ENCODE results near the gene RBMS2. TPM values are rescaled to one million over a fixed set of nuclear protein-coding genes. Genes with fewer than 3 reads are reported as not detected.

Gene RBMS2
- total RNA-seq, 3 donors from 2014 or later (not counting 1 experiment from before 2014, with no cell fraction given), result 10.8 to 16.5 (median 15.6) TPM

DNA sequence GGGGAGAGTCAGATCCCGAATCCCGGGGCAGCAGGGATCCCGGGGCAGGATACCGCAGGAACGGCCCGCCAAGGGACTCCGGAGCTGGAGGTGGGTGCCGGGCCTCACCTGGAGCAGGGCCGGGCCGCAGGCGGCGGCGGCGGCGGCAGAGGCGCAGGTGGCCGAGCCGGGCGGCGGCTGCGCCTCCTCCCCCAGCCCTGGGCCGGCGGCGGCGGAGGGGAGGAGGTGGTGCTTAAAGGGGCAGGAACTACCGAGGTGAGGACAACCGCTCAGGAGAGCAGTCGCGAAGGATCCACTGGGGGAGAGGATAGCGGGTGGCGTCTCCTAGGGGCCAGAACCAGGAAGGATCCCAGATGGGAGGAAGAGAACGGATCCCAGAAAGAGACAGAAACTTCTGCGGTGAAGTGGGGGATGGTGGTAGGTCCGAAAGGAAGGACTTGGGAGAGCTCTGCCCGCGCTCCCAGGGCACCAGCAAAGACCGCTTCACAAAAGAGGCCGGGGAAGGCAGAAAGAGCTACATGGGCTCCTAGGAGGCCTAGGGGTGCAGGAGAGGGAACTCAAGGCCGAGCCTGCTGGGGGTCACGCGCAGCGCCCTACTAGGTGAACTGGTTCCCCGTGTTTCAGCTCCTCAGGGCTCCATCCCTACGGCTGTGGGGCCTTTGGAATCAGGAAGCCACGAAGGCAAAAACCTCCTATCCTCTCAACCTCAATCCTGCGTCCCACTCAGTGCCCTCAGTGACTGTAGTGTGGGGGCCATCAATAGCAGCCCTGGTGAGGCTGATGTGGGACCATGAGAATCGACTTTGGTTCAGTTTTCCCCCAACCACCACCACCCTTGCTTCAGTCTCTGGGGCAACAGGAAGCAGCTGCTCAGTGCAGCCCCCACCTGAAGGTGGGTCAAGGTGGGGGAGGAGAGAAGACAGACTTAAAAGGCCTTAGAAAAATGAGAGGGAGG, 113.5 kb downstream of the RBMS2 start:
- no peaks in the 10 kb centered on the region for H3K27me3 Mint-ChIP-seq (ENCODE audit: low read depth in 2 of 2)
- peak overlapping the region; percentile 91 to 93 for H3K27ac Mint-ChIP-seq
- ATAC-seq, result peak; percentile 37 to 56 (median 53)
- Histone ChIP-seq H3K4me3 (ENCODE audit: low read length) (peak overlapping the region; percentile 74), H3K4me1 (ENCODE audit: control insufficient read depth, insufficient read depth, low read length) (peaks cover 64% of the 10 kb centered on the region), H3K36me3 (ENCODE audit: control insufficient read depth, insufficient read depth, low read length) (peaks cover 29% of the 10 kb centered on the region), H3K27me3 (ENCODE audit: control insufficient read depth, insufficient read depth, low read length) (no peaks in the 10 kb centered on the region), H3K9me3 (ENCODE audit: control insufficient read depth, insufficient read depth, low read length) (no peaks in the 10 kb centered on the region), H3K27ac (ENCODE audit: low read length) (peak overlapping the region; percentile 74)
- DNase-seq, result peak; percentile 67 to 78
- TF ChIP-seq, protein P1, sequence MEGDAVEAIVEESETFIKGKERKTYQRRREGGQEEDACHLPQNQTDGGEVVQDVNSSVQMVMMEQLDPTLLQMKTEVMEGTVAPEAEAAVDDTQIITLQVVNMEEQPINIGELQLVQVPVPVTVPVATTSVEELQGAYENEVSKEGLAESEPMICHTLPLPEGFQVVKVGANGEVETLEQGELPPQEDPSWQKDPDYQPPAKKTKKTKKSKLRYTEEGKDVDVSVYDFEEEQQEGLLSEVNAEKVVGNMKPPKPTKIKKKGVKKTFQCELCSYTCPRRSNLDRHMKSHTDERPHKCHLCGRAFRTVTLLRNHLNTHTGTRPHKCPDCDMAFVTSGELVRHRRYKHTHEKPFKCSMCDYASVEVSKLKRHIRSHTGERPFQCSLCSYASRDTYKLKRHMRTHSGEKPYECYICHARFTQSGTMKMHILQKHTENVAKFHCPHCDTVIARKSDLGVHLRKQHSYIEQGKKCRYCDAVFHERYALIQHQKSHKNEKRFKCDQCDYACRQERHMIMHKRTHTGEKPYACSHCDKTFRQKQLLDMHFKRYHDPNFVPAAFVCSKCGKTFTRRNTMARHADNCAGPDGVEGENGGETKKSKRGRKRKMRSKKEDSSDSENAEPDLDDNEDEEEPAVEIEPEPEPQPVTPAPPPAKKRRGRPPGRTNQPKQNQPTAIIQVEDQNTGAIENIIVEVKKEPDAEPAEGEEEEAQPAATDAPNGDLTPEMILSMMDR (IDR thresholded peaks at IDR 0.05), result no peak
- under 1% methylated on average over 43 of the region's 47 CpGs for WGBS (ENCODE audit: insufficient coverage)
- H3K4me3 Mint-ChIP-seq, result peak overlapping the region; percentile 99
- intact Hi-C loops (cut with micrococcal nuclease), result loop anchor here (5.0 kb wide), 2 partner anchors 33 to 273 kb away; partner anchors contain the start of genes APOF and STAT2
- peaks cover 47 to 69% of the 10 kb centered on the region in 2 donors for H3K4me1 Mint-ChIP-seq
- H3K36me3 Mint-ChIP-seq, result no peaks in the 10 kb centered on the region
- H3K9me3 Mint-ChIP-seq, result no peaks in the 10 kb centered on the region

DNA sequence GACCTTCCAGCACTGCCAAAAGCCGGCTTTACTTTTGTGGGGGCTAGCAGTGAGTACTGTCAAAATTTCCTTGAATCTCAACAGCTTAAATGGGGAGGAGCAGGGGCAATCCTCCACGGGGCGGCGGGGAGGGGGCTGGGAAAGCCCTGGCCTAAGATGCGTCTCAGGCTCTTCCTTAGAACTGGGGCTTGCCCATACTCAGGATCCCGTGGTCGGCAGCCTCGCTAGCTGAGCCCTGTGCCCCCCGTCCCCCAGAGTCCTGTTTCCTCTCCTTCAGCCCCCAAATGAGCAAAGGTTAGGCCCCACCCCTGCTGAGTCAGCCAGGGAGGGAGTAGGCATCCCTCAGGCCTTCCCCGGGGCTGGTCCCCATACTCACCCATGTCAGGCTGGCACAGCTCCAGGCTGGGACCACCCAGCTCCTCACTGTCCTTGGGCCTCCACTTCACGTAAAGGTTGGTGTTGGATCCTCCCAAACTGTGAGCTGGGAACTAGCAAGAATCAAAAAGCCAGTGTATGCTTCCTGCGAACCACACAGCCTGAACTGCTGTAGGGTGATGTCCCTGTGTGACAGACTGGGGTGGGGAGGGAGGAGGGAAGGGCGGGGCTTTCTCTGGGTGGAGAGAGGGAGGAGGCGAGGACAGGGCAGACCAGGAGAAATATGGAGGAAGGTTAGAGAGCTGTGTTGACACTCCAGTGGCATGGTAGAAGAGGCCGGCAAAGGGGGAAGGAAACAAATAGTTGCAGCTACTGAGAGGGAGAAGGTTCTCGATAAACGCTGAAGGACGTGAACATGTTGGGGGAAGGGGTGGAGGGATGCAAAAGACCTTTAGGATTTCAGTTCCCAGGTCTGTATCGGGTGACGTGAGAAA, 114.4 kb downstream of the RBMS2 start:
- Histone ChIP-seq H3K4me1 (ENCODE audit: control insufficient read depth, insufficient read depth, low read length) (peaks cover 55% of the 10 kb centered on the region), H3K27ac (ENCODE audit: low read length) (peak overlapping the region; percentile 68), H3K4me3 (ENCODE audit: low read length) (peak overlapping the region; percentile 74), H3K9me3 (ENCODE audit: control insufficient read depth, insufficient read depth, low read length) (no peaks in the 10 kb centered on the region), H3K27me3 (ENCODE audit: control insufficient read depth, insufficient read depth, low read length) (no peaks in the 10 kb centered on the region), H3K36me3 (ENCODE audit: control insufficient read depth, insufficient read depth, low read length) (peaks cover 36% of the 10 kb centered on the region)
- H3K9me3 Mint-ChIP-seq, result no peaks in the 10 kb centered on the region
- peak overlapping the region; percentile 99 for H3K4me3 Mint-ChIP-seq
- intact Hi-C loops (cut with micrococcal nuclease), result loop anchor here (1.0 to 5.0 kb wide), 4 partner anchors 10 to 274 kb away; partner anchors contain the start of genes APOF, PTGES3 and STAT2
- H3K27ac Mint-ChIP-seq, result peak overlapping the region; percentile 91 to 93
- 3% methylated on average over 20 of the region's 20 CpGs for WGBS (ENCODE audit: insufficient coverage)
- DNase-seq (peak; percentile 63 to 91), ATAC-seq (peak; percentile 59 to 78 (median 62))
- TF ChIP-seq, protein P1 (IDR thresholded peaks at IDR 0.05), result no peak
- H3K27me3 Mint-ChIP-seq (ENCODE audit: low read depth in 2 of 2), result no peaks in the 10 kb centered on the region
- peaks cover 39 to 60% of the 10 kb centered on the region in 2 donors for H3K4me1 Mint-ChIP-seq
- no peaks in the 10 kb centered on the region for H3K36me3 Mint-ChIP-seq

DNA sequence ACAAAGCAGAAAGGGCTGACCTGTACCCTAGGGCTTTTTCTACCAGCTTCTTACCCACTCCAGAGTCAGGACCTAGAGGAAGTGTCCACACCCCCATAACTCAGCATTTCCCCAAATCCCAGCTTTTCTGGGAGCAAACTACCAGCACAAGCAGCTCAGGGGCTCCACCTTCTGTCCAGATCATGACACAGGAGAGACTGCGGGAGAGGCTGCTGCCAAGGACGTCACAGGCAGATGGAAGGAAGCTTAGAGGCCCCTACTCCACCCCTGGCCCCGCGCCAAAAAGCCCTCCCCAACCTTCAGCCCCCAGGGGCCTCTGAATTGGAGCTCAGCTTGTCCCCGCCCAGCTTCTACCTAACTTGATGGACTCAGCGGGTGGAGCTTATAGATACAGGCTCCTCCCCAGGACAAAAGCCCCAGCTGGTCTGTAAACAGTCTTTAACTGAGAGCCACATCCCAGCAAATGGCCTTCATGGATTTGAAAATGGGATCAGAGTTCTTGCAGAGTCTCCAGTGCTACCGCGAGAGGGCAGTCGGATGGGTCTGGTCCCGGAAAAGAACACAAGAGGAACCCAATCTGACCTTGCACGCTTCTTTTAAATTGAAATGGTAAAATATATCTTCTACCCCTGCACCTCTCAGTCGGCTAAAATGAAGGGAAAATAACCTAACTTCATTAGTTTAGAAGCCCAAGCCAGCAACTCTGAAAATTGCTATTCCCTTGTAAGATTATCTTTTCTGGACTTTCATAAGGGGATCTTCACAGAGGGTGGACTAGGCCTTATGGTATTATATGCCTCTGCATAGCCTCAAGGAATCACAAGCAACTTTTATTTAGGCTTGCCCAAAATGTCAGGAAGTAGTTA, 115.3 kb downstream of the RBMS2 start:
- Histone ChIP-seq H3K4me1 (ENCODE audit: control insufficient read depth, insufficient read depth, low read length) (peaks cover 51% of the 10 kb centered on the region), H3K36me3 (ENCODE audit: control insufficient read depth, insufficient read depth, low read length) (peaks cover 44% of the 10 kb centered on the region), H3K27ac (ENCODE audit: low read length) (peak overlapping the region; percentile 68), H3K4me3 (ENCODE audit: low read length) (peak overlapping the region; percentile 74), H3K9me3 (ENCODE audit: control insufficient read depth, insufficient read depth, low read length) (no peaks in the 10 kb centered on the region), H3K27me3 (ENCODE audit: control insufficient read depth, insufficient read depth, low read length) (no peaks in the 10 kb centered on the region)
- Mint-ChIP-seq H3K27ac (peak overlapping the region; percentile 91 to 93), H3K27me3 (ENCODE audit: low read depth in 2 of 2) (no peaks in the 10 kb centered on the region), H3K36me3 (no peaks in the 10 kb centered on the region), H3K9me3 (no peaks in the 10 kb centered on the region), H3K4me3 (peak overlapping the region; percentile 99), H3K4me1 (peaks cover 39 to 53% of the 10 kb centered on the region in 2 donors)
- TF ChIP-seq, protein P1 (IDR thresholded peaks at IDR 0.05), result peak; percentile 57
- ATAC-seq, result peak; percentile 60 to 85 (median 67)
- intact Hi-C loops (cut with micrococcal nuclease), result loop anchor here (1.0 to 5.0 kb wide), 4 partner anchors 9 to 275 kb away; partner anchors contain the start of genes APOF, PTGES3 and STAT2
- DNase-seq, result peak; percentile 85 to 98
- WGBS (ENCODE audit: insufficient coverage), result 13% methylated on average over 12 of the region's 12 CpGs

Measured in natural killer cell (primary cell).